A673 (cell line): ENCODE data around the gene SEMA4A.

Experiments used
- EZH2 ChIP-seq: fragments of 200-600 bp; sonication (generic); IDR thresholded peaks from 2 replicates; pipeline ENCODE4 v1.6.1; 2017; ENCODE audit warnings: borderline replicate concordance, low read depth, mild to moderate bottlenecking, mixed read lengths, antibody characterized with exemption, low read length; ENCODE audit not compliant: poor library complexity, severe bottlenecking
- TF ChIP-seq, protein P1 (sequence below): fragments of 300-800, 200-600 bp; sonication (generic); conservative IDR thresholded peaks from 2 replicates; pipeline ENCODE4 v1.5.1; 2017; ENCODE audit warnings: low read depth, mild to moderate bottlenecking, antibody characterized with exemption, low read length, moderate library complexity, mixed read lengths

- TF ChIP-seq, protein P1, sequence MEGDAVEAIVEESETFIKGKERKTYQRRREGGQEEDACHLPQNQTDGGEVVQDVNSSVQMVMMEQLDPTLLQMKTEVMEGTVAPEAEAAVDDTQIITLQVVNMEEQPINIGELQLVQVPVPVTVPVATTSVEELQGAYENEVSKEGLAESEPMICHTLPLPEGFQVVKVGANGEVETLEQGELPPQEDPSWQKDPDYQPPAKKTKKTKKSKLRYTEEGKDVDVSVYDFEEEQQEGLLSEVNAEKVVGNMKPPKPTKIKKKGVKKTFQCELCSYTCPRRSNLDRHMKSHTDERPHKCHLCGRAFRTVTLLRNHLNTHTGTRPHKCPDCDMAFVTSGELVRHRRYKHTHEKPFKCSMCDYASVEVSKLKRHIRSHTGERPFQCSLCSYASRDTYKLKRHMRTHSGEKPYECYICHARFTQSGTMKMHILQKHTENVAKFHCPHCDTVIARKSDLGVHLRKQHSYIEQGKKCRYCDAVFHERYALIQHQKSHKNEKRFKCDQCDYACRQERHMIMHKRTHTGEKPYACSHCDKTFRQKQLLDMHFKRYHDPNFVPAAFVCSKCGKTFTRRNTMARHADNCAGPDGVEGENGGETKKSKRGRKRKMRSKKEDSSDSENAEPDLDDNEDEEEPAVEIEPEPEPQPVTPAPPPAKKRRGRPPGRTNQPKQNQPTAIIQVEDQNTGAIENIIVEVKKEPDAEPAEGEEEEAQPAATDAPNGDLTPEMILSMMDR: no peak
- no peak for TF ChIP-seq EZH2
Observed at GRCh38 chr1:156204686-156205085, 51.3 kb downstream of the SEMA4A start.
